ENCODE measurements around the gene TMEM134.

DNA sequence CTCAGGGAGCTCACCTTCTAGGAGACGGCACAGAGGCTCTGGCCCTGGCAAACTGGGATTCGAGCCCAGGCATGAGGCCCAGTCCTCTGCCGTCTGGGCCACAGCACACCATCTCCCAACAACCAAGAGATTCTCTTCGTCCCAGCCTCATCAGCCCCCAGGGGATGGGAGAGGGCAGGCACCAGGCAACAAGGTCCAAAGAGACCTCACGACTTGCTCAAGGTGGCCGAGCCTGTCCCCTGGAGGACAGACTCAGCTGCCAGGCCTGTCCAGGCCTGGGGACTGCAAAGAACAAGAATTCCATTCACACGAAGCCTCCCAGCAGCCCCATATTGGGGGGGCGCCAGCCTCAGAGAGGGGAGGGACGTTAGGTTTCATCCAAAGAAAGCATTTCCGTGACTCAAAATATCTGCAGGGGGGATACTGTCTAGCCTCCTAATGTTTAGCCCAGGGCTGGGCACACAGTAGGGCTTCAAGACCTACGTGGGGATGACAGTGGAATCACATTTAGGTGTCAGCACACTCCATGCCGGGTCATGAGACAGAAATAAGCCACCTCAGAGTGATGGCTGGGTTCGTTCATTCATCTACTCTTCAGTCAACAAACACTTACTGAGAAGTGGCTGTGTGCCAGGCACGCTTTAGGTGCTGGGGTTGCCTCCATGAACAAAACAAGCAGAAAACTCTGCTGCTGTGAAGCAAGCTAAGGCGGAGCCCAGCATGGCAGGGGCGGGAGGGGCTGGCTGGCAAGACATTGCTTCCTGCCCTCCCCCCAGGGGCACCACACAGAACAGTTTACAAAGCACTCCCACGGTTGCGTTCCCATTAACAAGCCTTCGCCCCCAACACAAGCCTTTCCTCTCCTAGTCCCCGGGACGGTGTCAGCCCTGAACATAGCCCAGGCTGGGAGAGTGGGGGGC, 52.4 kb downstream of the TMEM134 start:
- TF ChIP-seq CTCF (IDR thresholded peaks at IDR 0.05) (no peak), ZFP36 (IDR thresholded peaks at IDR 0.05; ENCODE audit: borderline replicate concordance, partially characterized antibody) (no peak), BCL3 (IDR thresholded peaks at IDR 0.05) (no peak), EP300 (IDR thresholded peaks at IDR 0.05) (no peak), KDM5A (IDR thresholded peaks at IDR 0.05) (no peak)

Measured in A549 (cell line).